Activated CD8-positive, alpha-beta T cell treated with anti-CD3 and anti-CD28 coated beads for 36 hours (primary cell): ENCODE results near the gene RASSF9. TPM values are rescaled to one million over a fixed set of nuclear protein-coding genes. Genes with fewer than 3 reads are reported as not detected.

Source experiments
- ATAC-seq: fragments of 200-7000 bp; cut with Tn5 transposase; one replicate; pipeline ENCODE4 v1.10.0; 2021; ENCODE audit warnings: mild to moderate bottlenecking, moderate library complexity
- CTCF ChIA-PET: fragments of 350-600 bp; sonication (Branson Sonifier 250); formaldehyde crosslinking; loops from one replicate; lab custom pipeline; 2021; ENCODE audit warnings: antibody characterized with exemption; lab: Charles Lee
- POLR2A ChIA-PET: fragments of 350-600 bp; sonication (Branson Sonifier 250); formaldehyde crosslinking; loops from one replicate; lab custom pipeline; 2021; ENCODE audit warnings: antibody characterized with exemption; lab: Charles Lee
- DNase-seq: peaks from one replicate; pipeline ENCODE4 v3.0.0-alpha.2; 2020
- H3K27ac Mint-ChIP-seq: one replicate; pipeline ENCODE4 v1.8.0; 2021; ENCODE audit warnings: mild to moderate bottlenecking, mixed read lengths
- H3K27me3 Mint-ChIP-seq: one replicate; pipeline ENCODE4 v1.8.0; 2021; ENCODE audit warnings: mixed read lengths
- H3K36me3 Mint-ChIP-seq: one replicate; pipeline ENCODE4 v1.8.0; 2021; ENCODE audit warnings: low read depth, mixed read lengths
- H3K4me1 Mint-ChIP-seq: one replicate; pipeline ENCODE4 v1.8.0; 2021; ENCODE audit warnings: low read depth, mixed read lengths
- H3K4me3 Mint-ChIP-seq: one replicate; pipeline ENCODE4 v1.8.0; 2021; ENCODE audit warnings: mild to moderate bottlenecking, moderate library complexity, mixed read lengths
- H3K9me3 Mint-ChIP-seq: one replicate; pipeline ENCODE4 v1.8.0; 2021; ENCODE audit warnings: mixed read lengths
- intact Hi-C: fragments of 100-400 bp; cut with micrococcal nuclease; formaldehyde crosslinking; loops from one replicate; pipeline ENCODE4 v1.10.0; 2022
- total RNA-seq, 2 experiments: library from RNA; stranded (reverse); gene quantifications; one replicate each; pipeline ENCODE4 v1.2.3, GENCODE V29; 2021
- TF ChIP-seq, protein P1 (sequence below): fragments of 200-600 bp; IDR thresholded peaks from one replicate; pipeline ENCODE4 v1.8.0; 2022; ENCODE audit warnings: antibody characterized with exemption, mild to moderate bottlenecking

Gene RASSF9
- total RNA-seq, 2 experiments from 2014 or later = not detected

DNA sequence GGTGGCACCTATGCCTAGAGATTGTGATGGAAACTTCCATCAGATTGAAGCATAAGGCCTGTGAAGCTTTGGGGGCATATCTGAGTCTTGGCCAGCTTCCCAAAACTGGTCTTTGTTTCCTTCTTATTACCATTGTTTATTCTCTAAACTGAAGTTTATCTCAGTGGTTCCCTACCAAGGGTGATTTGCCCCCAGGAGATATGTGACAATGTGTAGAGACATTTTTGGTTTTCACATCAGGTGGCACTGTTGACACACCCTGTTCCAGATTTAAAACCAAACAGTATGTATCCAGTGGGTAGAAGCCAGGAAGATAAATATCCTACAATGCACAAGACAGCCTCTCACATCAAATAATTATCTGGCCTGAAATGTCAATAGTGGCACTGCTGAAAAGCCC, 22.1 kb downstream of the RASSF9 start:
- Mint-ChIP-seq H3K27me3 (no peaks in the 10 kb centered on the region), H3K9me3 (no peaks in the 10 kb centered on the region), H3K4me1 (no peaks in the 10 kb centered on the region), H3K27ac (no peak overlapping the region), H3K4me3 (no peak overlapping the region), H3K36me3 (no peaks in the 10 kb centered on the region)
- DNase-seq = no peak
- intact Hi-C loops = no loop called here
- ChIA-PET POLR2A (no interaction called here), CTCF (no interaction called here)
- TF ChIP-seq, protein P1, sequence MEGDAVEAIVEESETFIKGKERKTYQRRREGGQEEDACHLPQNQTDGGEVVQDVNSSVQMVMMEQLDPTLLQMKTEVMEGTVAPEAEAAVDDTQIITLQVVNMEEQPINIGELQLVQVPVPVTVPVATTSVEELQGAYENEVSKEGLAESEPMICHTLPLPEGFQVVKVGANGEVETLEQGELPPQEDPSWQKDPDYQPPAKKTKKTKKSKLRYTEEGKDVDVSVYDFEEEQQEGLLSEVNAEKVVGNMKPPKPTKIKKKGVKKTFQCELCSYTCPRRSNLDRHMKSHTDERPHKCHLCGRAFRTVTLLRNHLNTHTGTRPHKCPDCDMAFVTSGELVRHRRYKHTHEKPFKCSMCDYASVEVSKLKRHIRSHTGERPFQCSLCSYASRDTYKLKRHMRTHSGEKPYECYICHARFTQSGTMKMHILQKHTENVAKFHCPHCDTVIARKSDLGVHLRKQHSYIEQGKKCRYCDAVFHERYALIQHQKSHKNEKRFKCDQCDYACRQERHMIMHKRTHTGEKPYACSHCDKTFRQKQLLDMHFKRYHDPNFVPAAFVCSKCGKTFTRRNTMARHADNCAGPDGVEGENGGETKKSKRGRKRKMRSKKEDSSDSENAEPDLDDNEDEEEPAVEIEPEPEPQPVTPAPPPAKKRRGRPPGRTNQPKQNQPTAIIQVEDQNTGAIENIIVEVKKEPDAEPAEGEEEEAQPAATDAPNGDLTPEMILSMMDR = no peak
- no peak for ATAC-seq

DNA sequence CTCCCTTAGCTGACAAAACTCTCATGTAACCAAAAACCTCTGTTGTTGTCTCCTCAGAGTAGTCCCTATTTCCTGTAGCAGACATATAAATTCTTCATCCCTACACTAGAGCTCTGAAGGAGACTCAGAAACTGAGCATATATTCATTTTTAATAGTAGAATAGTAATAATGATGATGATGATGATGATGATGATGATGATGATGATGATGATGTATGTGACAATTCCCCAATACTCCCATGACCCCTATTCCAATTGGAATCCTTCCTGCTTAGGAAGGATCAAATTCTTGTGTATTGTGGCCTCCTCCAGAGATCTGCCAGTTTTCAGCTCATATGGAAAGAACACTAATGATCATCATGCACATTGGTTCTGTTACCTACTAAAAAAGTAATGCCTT, 26.7 kb downstream of the RASSF9 start:
- H3K27me3 Mint-ChIP-seq = no peaks in the 10 kb centered on the region
- ATAC-seq = no peak
- no peaks in the 10 kb centered on the region for H3K4me1 Mint-ChIP-seq
- POLR2A ChIA-PET = no interaction called here
- H3K9me3 Mint-ChIP-seq = no peaks in the 10 kb centered on the region
- H3K27ac Mint-ChIP-seq = no peak overlapping the region
- H3K4me3 Mint-ChIP-seq = no peak overlapping the region
- intact Hi-C loops = no loop called here
- DNase-seq = no peak
- TF ChIP-seq, protein P1 = no peak
- CTCF ChIA-PET = no interaction called here
- no peaks in the 10 kb centered on the region for H3K36me3 Mint-ChIP-seq

DNA sequence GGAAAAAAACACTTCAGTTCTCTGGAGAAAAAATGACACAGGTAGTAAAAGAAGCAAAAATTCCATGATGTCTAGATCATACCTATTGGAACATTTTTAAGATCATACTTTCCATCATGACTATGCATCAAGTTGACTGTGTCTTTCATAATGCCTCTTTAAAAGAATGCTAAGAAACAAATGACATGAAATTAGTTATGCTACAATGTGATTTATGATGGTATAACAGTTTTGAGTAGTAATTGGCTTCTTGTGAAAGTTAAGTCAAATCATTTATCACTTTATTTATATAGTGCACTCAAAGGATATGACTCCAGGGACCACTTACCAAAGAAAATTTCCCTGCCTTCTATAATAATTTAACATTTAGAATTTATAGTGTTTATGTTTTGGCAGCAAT, 28.5 kb downstream of the RASSF9 start:
- Mint-ChIP-seq H3K4me3 (no peak overlapping the region), H3K36me3 (no peaks in the 10 kb centered on the region), H3K27ac (no peak overlapping the region), H3K27me3 (no peaks in the 10 kb centered on the region), H3K9me3 (no peaks in the 10 kb centered on the region), H3K4me1 (no peaks in the 10 kb centered on the region)
- ChIA-PET CTCF (no interaction called here), POLR2A (no interaction called here)
- intact Hi-C loops = no loop called here
- TF ChIP-seq, protein P1 = no peak
- no peak for ATAC-seq
- no peak for DNase-seq

DNA sequence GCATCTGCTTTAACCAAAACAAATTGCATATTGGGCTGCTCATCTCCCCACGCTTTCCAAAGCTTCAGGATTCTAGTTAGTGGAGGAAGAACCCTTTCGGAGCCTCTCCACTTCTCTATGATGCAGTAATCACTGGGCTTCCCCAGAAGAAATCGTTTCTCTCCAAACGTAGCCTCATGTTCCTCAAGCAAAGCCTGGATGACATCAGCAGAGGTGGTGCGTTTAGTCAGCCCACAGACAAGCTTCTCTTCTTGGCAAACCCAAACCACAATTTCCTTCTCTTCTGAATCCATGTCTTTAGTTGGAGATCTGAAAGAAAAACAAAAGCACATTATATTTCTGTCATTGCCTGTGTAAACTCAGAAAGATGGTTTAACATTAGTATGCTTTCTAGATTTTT, 30.6 kb downstream of the RASSF9 start:
- intact Hi-C loops = no loop called here
- TF ChIP-seq, protein P1 = no peak

DNA sequence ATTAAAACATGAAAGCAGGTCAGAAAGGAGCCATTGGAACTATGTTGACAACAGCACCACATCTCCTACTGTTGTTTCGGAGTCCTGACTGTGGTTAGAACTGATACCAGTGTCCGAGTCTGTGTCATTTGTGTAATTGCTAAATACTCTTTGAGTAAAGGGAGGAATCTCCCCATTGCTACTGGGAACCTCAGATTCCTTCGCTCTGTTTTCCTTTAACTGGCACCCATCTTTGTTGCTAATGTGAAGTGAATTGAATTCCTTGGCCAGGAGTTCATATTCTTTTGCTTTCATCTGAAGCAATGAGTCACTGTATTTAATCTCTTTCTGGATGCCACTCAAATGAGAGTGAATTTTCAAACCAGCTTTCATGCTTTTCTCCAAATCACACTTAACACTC, 31.5 kb downstream of the RASSF9 start:
- ATAC-seq = no peak
- Mint-ChIP-seq H3K4me3 (no peak overlapping the region), H3K27me3 (no peaks in the 10 kb centered on the region), H3K36me3 (no peaks in the 10 kb centered on the region), H3K9me3 (no peaks in the 10 kb centered on the region), H3K4me1 (no peaks in the 10 kb centered on the region), H3K27ac (no peak overlapping the region)
- ChIA-PET CTCF (no interaction called here), POLR2A (no interaction called here)
- no peak for DNase-seq
- intact Hi-C loops = no loop called here
- TF ChIP-seq, protein P1 = no peak

More for the DNA sequence above, 30.6 kb downstream of the RASSF9 start:
- H3K27me3 Mint-ChIP-seq = no peaks in the 10 kb centered on the region
- H3K4me1 Mint-ChIP-seq = no peaks in the 10 kb centered on the region
- no peak overlapping the region for H3K27ac Mint-ChIP-seq
- DNase-seq = no peak
- CTCF ChIA-PET = no interaction called here
- no peaks in the 10 kb centered on the region for H3K9me3 Mint-ChIP-seq
- POLR2A ChIA-PET = no interaction called here
- H3K36me3 Mint-ChIP-seq = no peaks in the 10 kb centered on the region
- ATAC-seq = no peak
- H3K4me3 Mint-ChIP-seq = no peak overlapping the region
